ENCODE measurements around the gene VMAC.

The VMAC gene

DNA sequence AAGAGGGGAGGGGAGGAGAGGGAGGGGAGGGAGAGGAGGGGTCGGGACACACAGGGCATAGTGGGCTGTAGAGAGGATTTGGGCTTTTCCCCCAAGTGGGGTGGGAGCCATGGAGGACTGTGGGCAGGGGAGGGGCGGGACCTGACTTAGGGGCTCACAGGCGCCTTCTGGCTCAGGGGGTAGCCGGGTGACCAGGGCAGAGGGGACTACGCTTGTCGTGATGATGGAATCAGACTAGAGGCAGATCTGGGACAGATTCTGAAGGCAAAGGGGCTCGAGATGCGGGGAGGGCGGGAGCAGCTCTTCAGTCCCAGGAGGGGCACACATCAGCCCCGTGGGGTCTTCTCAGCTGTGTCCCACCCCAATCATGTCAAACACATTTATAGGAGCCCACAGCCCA lies 14.6 kb upstream of the VMAC start:
- DNase-seq (ENCODE audit: low read depth): no peak
- H3K4me3 ChIP-seq (ENCODE audit: low read depth, low read length): no peak overlapping the region
- TF ChIP-seq, protein P1, sequence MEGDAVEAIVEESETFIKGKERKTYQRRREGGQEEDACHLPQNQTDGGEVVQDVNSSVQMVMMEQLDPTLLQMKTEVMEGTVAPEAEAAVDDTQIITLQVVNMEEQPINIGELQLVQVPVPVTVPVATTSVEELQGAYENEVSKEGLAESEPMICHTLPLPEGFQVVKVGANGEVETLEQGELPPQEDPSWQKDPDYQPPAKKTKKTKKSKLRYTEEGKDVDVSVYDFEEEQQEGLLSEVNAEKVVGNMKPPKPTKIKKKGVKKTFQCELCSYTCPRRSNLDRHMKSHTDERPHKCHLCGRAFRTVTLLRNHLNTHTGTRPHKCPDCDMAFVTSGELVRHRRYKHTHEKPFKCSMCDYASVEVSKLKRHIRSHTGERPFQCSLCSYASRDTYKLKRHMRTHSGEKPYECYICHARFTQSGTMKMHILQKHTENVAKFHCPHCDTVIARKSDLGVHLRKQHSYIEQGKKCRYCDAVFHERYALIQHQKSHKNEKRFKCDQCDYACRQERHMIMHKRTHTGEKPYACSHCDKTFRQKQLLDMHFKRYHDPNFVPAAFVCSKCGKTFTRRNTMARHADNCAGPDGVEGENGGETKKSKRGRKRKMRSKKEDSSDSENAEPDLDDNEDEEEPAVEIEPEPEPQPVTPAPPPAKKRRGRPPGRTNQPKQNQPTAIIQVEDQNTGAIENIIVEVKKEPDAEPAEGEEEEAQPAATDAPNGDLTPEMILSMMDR (IDR thresholded peaks at IDR 0.05; ENCODE audit: low read depth, low read length, missing control alignments): no peak

DNA sequence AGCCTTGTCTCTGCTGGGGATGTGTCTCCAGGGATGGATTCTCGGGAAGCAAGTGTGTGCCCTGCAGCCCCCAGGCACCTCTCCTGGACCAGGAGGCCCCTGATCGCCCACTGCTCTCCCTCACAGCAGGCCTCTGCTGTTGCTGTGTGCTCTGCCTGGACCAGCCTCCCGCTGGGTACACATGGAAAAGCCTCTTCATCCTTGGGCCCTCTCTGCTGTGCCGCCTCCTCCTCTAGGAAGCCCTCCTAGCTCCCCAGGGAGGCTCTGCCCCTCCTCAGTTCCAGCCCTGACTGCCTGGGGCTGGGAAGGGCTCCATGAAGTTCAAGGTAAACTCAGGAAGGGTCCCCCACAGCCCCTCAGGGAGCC lies 13.1 kb upstream of the VMAC start:
- H3K4me3 ChIP-seq (ENCODE audit: low read depth, low read length): no peak overlapping the region
- DNase-seq (ENCODE audit: low read depth): no peak
- TF ChIP-seq, protein P1 (IDR thresholded peaks at IDR 0.05; ENCODE audit: low read depth, low read length, missing control alignments): no peak

DNA sequence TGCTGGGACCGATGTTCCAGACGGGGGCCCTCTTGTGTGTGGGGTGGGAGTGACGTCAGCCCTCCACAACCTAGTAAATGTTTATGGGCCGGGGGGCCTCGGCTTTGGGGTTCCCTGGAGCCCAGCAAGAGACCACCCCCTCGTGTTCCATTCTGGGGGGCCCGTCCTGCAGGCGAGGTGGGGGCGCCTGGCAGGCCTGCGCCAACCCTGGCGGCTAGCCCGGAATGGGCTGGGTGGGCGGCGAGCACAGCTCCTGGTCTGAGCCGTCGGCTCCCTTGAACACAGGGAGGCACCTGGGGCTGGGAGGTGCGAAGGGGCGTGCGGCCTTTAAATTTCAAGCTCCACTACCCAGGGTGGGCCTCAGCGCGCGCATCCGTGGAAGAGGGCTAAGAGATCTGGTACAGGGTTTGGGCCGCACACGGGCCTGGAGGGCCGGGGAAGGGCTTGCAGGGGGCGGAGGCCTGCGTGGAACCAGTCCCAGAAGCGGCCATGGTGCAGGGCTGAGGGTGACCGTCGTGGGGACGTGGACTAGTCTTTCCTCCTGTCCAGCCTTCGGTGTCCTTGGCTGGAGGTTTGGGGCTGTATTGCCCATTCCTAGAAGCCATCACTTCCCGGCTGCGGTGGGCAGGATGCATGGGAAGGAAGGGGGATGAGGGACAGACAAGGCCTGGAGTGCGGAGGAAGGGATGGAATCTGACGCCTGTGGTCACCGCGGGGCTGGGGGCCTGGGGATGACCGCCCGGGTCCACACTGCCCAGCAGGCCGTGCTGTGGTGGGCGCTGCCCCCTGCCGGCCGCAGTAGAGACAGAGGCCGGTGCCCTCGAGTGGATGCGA lies 12.5 kb upstream of the VMAC start:
- H3K4me3 ChIP-seq (ENCODE audit: low read depth, low read length): no peak overlapping the region
- DNase-seq (ENCODE audit: low read depth): no peak
- TF ChIP-seq, protein P1 (IDR thresholded peaks at IDR 0.05; ENCODE audit: low read depth, low read length, missing control alignments): peak; percentile 53

DNA sequence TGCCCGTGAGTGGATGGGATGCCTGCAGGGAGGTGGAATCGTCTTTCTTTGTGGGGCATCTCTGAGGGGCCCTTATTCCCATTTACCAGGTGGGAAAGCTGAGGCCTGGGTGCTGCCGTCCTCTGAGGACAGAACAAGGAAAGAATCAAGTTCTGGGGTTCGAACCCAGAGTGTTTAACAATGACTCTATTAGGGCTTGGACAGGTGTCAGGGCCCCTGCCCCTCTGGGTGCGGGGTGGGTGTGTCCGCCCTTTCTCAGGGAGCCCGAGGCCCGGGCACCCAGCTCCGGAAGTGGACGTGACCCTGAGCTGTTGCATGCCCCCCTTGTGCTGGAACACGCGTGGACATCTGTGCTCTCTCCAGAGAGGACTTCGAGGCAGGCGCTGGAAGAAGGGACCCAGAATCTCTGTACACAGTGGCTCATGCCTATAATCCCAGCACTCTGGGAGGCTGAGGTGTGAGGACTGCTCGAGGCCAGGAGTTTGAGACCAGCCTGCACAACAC lies 11.8 kb upstream of the VMAC start:
- TF ChIP-seq, protein P1 (IDR thresholded peaks at IDR 0.05; ENCODE audit: low read depth, low read length, missing control alignments): no peak
- no peak for DNase-seq (ENCODE audit: low read depth)
- H3K4me3 ChIP-seq (ENCODE audit: low read depth, low read length): no peak overlapping the region

DNA sequence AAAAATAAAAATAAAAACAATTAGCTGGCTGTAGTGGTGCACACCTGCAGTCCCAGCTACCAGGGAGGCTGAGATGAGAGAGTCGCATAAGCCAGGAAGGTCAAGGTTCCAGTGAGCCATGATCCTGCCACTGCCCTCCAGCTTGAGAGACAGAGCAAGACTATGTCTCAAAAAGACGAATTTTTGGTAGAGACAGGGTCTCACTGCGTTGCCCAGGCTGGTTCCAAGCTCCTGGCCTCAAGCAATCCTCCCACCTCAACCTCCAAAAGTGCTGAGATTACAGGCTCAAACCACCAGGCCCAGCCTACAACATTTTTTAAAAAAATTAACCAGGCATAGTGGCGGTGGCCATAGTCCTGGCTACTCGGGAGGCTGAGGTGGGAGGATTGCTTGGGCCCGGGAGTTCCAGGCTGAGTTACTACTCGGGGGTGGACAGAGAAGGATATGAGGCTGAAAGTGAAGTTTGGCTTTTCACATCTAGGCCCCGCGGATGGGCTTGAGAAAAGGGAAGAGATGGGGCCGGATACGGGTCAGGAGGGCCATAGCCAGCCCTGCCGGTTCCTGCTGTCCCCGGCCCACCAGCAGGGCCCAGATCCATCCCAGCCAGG lies 11.3 kb upstream of the VMAC start:
- TF ChIP-seq, protein P1 (IDR thresholded peaks at IDR 0.05; ENCODE audit: low read depth, low read length, missing control alignments): no peak
- no peak for DNase-seq (ENCODE audit: low read depth)

DNA sequence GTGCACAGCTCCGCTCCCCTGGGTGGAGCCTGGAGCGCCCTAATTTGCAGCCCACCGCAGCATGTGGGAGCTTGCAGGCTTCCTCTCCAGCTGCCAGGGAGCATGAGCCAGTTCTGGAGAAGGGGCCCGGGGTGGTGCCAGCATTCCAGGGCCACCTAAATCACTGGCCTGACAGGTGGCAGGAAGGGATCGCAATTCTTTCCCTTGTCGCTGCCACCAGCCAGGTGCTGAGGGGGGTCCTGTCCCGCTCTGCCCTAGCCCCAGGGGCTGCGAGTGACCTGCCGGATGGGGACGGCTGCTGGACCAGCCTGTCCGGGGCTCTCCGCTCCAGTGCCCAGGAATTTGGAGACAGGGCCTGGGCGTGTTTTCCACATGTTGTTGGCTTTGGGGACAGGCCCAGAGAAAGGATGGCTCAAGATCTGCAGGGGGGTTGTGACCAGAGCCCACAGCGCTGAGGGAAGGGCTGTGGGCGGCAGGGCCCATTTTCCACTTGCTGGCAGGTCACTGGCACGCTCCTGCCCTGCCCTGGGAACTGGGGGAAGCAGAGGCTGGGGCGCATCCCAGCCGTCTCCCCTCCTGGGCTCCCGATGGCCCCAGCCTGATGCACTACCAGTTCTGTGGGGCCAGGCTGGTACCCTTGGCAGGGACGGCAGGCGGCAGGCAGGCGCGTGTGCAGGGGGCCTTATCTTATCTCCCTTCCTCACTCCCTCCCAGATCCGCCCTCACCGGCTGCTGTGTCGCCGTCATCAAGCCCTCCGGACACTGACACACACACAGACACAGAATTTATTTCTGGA lies 10.6 kb upstream of the VMAC start:
- H3K4me3 ChIP-seq (ENCODE audit: low read depth, low read length): no peak overlapping the region
- DNase-seq (ENCODE audit: low read depth): no peak
- TF ChIP-seq, protein P1 (IDR thresholded peaks at IDR 0.05; ENCODE audit: low read depth, low read length, missing control alignments): no peak

More for the DNA sequence above, 11.3 kb upstream of the VMAC start:
- no peak overlapping the region for H3K4me3 ChIP-seq (ENCODE audit: low read depth, low read length)

All from GM12864 (cell line).